GM04503 (cell line): ENCODE measurements around the gene TEX48.
A peak's percentile ranks its signal among the peaks of the same experiment; 100 is the strongest.

Experiments used
- DNase-seq: peaks from one replicate; pipeline ENCODE4 v3.0.0-alpha.2; 2012; ENCODE audit warnings: low read depth

TEX48 gene

DNA sequence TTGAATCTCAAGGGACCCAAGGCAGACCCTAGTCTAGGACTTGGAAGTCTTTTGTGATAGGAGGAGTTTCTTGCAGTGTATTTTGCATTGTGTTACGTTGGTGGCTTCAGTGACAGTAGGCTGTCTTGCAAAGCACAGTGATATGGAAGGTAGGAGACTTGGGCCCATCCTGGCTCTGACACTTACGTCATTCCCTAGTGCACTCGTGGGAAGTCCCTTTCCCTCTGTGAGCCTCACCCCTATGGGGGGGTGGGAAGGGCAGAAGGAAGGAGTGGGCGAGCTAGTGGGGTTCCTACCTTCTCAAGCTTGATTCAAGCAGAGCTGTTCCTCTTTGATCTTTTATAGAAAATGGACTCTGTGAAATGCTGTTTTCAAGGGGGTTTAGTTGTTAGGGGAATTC lies 15.1 kb downstream of the TEX48 start:
- DNase-seq, result no peak

DNA sequence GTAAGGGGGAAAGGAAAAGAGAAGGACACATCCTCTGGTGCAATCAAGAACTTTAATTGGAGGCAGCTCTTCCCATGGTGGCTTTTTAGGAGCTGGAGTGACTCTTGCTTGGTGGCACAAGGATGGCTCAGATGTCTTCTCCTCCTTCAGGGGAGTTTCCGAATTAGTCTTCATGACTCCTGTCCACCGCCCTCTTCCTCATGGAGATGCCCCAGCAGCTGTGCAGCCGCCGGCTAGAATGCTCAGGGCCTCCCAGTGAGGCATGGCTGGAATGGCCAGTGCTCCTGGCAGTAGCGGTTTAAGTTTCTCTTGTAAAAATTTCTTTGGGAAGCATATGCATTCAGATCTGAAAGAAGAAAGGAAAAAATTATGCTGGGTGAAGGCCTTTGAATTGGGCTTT lies 15.6 kb downstream of the TEX48 start:
- DNase-seq, result no peak

DNA sequence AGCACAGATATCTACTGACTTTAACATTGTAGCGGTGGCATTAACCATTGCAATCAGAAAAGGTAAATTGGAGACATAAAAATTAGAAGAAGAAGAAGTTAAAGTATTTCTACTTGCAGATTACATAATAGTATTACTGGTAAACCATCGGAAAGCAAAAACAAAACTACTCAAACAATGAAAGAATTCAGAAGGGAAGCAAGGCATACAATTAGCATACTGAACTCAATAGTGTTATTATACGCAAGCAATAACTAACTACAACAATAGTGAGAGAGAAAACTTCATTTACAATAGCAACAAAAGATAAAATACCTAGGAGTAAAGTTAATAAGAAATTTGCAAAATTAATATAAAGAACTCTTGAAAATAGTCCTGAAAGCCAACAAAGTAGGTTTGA lies 17.8 kb downstream of the TEX48 start:
- DNase-seq, result no peak

DNA sequence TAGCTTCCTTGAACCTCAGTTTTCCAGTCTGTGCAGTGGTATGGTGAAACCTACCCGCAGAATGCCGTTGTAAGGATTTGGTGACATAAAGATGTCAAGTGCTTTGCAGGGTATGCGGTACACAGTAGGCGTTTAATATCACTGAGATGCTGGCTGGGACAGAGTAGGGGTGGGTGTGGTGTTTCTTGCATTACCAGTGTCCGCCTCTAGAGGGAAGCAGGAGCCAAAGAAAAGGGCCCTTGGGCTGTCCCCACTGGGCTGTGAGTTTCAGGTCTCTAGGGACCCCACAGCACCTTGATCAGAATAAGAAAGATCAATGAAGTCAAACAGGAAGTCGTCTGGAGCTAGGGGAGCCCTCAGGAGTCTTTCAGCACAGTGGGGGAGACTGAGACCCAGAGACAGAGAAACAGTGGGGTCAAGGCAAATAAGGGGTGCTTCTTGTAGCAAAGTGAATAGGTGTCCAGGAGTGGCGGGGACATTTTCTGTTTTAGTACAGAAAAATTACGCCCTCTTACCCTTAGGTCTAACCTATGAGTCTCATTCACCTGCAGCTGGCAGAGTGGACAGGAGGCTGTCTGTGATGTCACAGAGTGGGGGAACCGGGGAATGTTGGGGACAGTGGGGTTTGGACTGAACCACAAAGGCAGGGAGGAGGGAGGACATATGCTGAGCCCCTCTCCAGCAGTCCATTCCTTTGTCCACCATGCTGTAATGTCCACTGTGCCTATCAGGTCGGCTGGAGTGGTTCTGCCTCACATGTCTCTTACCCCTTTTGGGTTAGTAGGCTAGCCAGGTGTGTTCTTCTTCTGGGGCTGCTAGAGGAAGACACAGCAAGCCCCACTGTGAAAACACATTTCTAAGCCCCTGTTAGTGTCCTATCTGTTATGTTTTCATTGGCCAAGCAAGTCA lies 19.7 kb downstream of the TEX48 start:
- DNase-seq, result no peak

DNA sequence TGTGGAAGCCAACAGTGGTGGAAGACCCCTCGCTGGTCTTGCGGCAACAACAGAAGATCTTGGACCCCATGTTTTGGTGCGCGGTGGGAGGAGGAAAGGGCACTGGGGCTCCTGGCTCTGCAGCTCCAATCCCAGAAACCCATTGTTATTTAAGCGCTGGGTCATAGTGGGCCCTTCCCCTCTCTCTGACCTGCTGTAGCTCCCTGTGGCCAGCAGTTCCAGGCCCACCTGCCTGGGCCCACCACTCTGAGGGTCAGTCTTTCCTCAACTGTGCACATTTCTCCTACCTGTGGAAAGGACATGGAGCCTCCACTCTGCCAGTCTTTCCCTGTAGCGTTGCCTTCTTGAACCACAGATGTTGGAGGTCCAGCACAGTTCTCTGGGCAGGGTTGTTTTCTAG lies 24.3 kb downstream of the TEX48 start, which contains the start of gene TEX53:
Gene TEX53 (minus strand): TSS at position 101 of the 400 bp plus-strand sequence. CDS start 31 bp downstream, at position 70.
- DNase-seq, result no peak

DNA sequence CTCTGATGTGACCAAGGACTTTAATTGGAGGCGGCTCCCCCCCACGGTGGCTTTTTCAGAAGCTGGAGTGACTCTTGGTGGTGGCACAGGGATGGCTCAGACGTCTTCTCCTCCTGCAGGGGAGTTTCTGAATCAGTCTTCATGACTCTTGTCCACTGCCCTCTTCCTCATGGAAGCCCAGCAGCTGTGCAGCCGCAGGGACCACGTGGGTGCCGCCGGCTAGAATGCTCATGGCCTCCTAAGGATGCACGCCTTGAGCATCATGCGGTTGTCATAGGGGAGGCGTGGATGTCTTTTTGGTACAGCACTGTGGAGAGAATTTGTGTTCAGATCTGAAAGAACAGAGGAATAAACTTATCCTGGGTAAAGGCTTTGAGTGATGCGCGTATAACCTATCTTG lies 25.7 kb downstream of the TEX48 start:
- no peak for DNase-seq

DNA sequence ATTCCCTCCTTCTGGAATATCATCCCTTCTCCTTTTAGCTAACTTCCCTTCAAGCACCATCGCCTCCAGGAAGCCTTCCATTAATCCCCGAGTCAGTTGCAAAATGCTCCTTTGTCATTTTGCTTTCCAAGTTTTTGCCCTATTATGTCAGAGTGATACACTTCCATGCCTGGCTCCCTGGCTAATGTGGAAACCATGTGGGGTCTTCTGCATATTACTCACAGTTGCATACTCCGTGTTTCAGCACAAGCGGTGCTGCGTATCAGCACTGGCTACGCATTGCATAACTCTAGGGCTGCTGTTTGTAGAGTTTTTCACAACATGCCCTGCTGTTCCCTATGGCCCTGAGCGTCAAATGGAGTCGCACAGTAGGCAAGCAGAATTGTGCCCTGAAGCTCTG lies 26.3 kb downstream of the TEX48 start:
- DNase-seq, result peak; percentile 36

DNA sequence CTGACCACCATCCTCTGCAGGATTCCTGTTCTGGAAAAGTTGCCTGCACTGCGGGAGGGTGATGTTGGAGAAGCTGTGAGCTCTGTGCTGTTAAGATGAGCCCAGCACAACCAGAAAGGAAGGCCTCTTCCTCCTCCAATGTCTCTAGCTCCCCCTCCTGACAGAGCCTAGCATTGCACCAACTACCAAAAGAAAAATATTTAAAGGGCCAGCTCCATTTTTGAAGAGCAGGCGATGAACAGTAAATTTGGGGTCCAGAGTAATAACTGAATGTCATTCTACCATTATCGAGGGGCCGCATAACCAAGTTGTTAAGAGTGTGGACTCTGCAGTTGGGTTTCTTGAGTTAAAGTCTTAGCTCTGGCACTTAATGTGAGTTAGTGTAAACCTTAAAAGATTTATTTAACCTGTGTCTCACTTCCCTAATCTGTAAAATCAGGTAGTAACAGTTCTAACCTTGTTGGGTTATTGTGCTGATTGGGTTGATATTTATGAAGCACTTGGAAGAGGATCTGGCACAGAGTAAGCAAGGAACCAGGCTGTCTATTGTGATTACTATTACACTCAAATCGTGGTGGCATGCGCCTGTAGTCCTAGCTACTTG lies 28.3 kb downstream of the TEX48 start:
- peak; percentile 31 for DNase-seq

DNA sequence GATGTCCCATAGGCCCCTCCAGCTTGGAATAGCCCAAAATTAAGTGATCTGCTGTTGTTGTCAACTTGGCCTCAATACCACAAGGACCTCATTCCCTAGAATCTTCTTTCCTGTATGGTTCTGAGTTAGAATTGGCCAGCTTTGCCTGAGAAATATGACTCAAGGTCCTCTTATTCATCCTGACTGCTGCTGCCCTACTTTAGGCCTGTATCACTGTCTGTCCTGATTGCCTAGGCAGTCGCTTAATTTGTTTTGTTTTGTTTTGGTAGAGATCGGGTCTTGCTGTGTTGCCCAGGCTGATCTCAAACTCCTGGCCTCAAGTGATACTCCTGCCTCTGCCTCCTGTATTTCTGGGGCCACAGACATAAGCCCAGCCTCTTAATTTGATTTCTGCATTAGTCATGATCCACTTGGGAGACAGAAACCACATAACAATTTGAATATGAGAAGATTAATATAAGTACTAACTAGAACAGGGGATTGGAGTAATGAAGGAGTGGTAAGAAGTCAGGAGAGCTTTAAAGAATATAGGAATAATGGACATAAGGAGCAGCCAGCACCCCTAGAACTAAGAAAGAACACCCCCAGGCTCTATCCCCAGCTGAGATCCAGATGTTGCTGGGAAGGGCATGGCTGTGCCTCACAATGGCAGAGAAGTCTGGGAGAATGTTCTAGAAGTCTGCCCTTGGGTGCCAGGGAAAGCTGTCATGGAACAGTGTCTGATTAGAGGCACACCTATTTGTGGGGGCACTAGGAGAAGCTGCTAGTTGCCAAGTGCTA lies 29.0 kb downstream of the TEX48 start:
- peak; percentile 42 for DNase-seq

DNA sequence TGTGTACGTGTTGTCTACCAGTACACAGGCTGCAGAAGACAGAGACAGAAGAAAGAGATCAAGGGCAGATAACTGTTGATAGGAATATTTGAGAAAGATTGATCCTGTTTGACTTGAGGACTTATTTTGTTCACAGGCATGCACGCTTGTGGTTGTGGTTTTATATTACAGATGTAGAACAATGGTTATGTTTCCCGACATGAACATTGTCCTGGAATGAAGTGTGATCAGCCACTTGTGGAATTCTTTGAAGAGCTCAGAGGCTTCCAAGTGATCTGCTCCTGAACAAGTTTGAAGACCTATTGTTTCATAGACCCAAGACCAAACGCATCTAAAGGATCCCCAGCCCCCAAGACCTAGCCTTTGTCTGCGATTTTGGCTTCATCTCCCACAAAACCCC lies 38.1 kb downstream of the TEX48 start:
- DNase-seq, result no peak

DNA sequence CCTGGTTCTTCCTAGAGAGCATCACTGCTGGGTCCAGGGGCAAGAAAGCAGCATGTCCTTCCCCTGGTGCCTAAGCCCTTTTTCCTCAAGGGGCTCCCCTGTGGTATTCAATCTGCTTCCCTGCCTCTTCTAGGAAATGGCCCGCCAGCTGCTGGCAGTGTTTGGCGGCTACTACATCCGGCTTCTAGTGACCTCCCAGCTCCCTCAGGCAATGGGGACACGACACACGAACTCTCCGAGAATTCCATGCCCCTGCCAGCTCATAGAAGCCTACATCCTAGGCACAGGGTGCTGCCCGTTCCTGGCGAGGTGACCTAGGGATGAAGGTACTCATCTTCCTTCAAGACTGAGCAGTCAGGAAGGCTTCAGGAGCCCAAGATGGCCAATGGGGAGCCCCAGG lies 39.0 kb downstream of the TEX48 start:
- no peak for DNase-seq

DNA sequence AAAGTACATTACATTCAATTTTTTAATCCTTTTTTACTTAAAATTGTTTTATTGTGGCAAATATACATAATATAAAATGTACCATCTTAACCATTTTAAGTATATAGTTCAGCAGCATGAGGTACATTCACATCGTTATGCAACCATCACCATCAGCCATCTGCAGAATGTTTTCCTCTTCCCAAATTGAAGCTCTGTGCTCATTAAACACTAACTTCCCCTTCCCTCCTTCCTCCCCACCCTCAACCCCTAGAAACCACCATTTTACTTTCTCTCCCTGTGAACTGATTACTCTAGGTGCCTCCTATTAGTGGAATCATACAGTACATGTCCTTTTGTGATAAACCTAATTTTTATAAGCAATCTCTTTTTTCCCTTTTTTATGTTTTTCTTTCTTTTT lies 40.0 kb downstream of the TEX48 start:
- no peak for DNase-seq

DNA sequence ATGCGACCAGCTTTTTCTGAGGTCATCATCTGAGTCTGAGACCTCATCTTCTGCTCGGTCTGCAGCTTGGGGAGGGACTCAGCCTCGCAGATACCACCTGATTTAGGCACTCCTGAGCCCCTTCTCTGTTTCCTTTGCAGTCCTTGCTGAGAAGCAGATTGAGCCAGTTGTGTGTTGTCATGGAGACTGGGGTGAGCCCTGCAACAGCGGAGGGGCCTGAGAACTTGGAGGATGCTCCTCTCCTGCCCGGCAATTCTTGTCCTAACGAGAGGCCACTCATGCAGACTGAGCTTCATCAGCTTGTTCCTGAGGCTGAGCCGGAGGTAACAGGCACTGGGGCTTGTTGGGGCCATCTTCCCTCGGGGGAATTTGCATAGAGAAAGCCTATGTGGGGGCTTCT lies 43.6 kb downstream of the TEX48 start:
- DNase-seq, result no peak

DNA sequence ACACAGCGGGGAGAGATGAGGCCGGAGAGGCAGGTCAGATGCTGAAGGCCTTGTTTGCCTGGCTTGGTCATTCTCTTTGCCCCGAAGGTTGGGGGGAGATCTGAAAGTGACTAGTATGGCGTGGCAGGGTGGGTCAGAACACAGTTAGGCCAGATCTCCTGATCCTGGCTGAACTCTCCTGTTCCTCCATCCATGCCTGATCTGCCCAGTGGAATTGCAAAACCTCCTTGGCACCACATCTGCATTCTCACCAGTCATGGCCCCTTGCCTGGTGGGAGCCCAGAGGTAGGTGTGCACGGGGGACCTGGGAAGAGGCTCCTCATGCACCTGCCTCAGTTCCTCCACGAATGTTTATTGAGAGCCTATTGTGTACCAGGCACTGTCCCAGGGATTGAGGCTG lies 47.6 kb downstream of the TEX48 start:
- DNase-seq, result no peak

DNA sequence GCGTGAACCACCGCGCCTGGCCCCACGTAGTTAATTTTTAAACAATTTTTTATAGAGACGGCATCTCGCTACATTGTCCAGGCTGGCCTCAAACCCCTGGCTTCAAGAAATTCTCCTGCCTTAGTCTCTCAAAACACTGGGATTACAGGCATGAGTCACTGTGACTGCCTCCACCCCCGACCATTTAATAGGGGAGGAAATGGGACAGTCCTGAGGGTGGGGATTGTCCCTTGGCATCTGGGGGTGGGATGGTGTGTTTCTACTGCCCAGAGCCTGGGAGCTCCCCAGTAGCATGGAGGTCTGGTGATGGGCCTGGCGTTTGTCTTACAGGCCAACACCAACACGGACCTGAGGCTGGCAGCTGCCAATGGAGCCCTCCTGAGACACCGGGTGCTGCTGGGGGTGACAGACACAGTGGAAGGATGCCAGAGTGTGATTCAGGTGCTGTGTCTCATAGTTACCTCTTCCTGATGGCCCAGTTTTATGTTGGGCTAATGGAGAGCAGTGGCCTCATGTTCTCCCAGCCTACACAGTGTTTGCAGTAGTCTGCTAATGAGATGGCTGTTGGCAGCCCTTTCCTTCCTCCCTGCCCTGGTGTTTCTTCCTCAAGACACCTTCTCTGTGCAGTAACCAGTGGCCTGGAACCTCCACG lies 48.4 kb downstream of the TEX48 start:
- no peak for DNase-seq

DNA sequence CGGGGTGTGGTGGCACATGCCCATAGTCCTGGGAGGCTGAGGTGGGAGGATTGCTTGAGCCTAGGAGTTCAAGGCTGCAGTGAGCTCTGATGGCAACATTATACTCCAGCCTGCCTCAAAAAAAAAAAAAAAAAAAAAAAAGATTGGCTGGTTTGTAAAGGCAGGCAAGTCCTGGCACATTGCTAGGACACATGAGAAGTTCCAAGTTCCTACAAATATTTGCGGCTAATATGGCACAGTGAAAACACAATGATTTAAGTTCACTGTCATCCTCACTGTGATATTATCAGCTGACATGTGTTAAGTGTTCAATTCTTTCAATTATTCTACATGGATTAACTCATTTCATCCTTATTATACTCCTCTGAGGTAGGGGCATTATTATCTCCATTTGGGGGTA lies 50.8 kb downstream of the TEX48 start:
- DNase-seq, result no peak

DNA sequence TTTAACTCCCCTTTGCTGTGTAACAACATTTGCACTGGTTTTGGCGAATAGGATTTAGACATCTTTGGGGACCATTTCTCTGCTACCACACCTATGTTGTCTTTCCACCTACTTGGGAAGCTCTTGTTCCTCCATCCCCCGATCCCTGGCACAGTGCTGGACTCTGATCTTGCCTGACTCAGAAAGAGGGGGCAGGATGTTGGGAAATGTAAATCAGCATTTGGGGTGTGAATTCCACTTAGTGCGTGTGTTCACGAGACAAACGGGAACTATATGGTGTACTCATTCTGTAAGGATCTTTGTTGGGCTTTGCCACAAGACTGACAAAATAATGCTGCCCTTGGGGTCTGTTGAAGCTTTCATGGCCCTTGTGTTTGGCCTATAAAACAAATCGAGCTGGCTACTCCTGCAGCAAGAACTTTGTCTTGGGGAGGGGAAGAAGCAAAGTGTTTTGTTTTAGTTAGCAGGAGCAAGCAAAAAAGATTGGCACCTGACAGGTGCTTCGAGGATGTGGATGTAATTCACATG lies 52.4 kb downstream of the TEX48 start:
- no peak for DNase-seq

DNA sequence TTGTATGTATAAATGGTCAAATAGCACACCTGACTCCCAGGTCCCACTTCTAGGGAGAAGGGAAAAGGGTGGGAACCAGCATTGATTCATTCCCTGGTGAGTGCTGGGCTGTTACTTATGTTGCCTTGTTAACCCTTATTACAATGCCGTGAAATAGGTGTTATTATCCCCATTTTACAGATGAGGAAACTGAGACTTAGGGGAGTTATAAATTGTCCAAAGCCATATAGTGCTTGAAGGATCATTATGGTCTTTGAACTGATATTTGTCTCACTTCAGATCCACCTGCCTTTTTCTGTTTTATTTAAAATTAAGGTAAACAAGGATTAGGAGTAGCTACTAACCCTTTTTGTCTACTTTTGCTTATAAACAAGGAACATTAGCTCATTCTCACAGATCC lies 54.4 kb downstream of the TEX48 start:
- DNase-seq, result no peak

DNA sequence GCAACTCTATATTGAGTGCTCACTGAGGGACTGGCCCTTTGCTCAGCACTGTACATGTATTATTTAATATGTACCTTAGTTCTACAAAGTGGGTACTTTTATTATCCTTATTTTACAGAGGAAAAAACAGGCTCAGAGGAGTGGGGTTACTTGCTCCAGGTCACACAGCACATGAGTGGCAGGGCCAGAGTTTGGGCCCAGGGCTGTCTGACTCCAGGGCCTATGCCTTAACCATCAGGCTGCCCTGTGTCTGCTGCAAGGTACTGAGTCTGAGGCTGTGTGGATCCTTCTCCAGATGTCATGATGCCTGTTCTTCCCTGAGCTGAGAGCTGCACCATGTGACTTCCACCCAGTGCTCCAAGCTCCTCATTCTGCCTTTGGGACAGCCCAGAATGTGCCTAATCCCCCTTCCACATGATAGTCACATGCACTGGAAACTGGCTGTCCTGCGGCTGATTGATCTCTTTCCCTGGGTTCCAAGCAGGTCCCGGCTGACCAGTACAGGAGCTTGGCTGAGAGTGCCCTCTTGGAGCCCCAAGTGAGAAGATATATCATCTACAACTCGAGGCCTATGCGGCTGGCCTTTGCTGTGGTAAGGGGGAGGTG lies 55.5 kb downstream of the TEX48 start:
- no peak for DNase-seq

DNA sequence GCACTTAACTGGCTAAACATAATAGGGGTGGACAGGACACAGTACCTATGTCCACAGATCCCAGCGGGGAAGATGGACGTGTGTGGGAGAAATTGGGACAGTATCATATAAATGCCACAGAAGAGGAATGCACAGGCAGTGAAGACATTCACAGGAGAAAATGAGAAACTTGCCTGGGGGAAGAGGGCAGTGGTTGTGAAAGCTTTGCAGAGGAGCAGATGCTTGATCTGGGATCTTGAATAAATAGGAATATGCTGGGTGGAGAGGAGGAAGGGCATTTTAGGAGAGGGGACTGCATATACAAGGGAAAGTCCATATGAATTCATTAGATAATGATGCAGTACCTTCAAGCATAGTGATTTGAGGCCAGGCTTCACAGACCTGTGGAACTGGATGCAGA lies 57.3 kb downstream of the TEX48 start:
- no peak for DNase-seq

DNA sequence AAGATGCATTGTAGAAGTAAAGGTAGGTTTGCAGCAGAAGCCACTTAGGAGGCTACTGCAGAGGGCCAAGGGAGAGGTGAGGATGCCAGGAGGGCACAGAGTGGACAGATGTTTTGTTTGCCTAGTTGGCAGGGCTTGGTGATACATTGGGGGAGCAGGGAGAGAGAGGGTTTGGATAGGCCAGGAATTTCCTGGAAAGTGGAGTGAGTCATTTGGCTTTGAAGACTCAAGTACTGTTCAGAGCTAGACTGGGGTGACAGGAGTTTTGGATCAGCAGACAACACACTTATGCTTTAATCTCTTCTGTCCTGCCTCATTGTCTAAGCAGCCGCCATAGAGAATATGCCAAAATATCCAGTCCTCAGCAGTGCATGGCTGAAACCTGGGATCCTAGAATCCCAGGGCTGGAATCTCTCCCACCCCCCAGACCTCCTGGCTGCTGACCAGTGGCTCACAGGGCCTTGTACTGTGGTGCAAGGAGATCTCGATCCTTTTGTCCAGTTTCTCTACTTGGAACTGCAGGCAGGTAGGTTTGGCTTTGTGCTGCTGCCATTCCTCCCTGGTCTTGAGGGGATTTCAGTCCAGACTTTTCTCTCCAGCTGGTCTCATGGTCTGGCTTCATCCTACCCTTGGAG lies 59.9 kb downstream of the TEX48 start:
- peak; percentile 61 for DNase-seq
